Mucosa of descending colon (tissue), 3 donors: Measurements from ENCODE around the gene ARAP2. TPM values are rescaled to one million over a fixed set of nuclear protein-coding genes. Genes with fewer than 3 reads are reported as not detected.

Source experiments
- ATAC-seq: fragments of 200-7000 bp; cut with Tn5 transposase; one replicate; pipeline ENCODE4 v1.9.1; 2020; ENCODE audit warnings: mild to moderate bottlenecking, moderate library complexity
- DNase-seq, 3 donors: peaks; one replicate each; pipeline ENCODE4 v3.0.0-alpha.2; 2020
- H3K36me3 ChIP-seq: fragments of 200-600 bp; one replicate; pipeline ENCODE4 v1.8.0; 2021; ENCODE audit warnings: low read depth, mild to moderate bottlenecking
- H3K4me1 ChIP-seq: fragments of 200-600 bp; one replicate; pipeline ENCODE4 v1.8.0; 2021; ENCODE audit warnings: low read depth, mild to moderate bottlenecking
- H3K4me3 ChIP-seq: fragments of 200-600 bp; one replicate; pipeline ENCODE4 v1.8.0; 2021; ENCODE audit warnings: mild to moderate bottlenecking
- H3K9me3 ChIP-seq: fragments of 200-600 bp; one replicate; pipeline ENCODE4 v1.8.0; 2021; ENCODE audit warnings: mild to moderate bottlenecking
- intact Hi-C, 2 donors: fragments of 100-400 bp; cut with DNase I in 1 of 2; cut with micrococcal nuclease in 1 of 2; formaldehyde crosslinking; loops; one replicate each; pipeline versions ENCODE4 v1.11.0 to v1.11.1; 2022; cut with DNase I, micrococcal nuclease
- total RNA-seq, 3 donors: library from RNA; stranded (reverse); fragmentation: NEBNext Ultra II Directional in 2 of 3; extraction: Animal tissue kit (Norgen Biotek cat#: 25700) in 2 of 3; gene quantifications; one replicate each; pipeline versions ENCODE4 v1.2.1 to v1.2.4, GENCODE V29; 2021 to 2023
- TF ChIP-seq, protein P1 (sequence below): fragments of 200-600 bp; IDR thresholded peaks from one replicate; pipeline ENCODE4 v1.8.0; 2022; ENCODE audit warnings: antibody characterized with exemption, mild to moderate bottlenecking
- donor health status: DM: no; HTN: no; CAD: no; lungs with moderate emphysema.
- donor health status: DM: no; HTN: no; CAD: no.
- donor health status: DM: no; HTN: yes; CAD: no.

The ARAP2 gene
- total RNA-seq, 3 donors from 2014 or later: 21.7 to 27.9 (median 22.5) TPM

DNA sequence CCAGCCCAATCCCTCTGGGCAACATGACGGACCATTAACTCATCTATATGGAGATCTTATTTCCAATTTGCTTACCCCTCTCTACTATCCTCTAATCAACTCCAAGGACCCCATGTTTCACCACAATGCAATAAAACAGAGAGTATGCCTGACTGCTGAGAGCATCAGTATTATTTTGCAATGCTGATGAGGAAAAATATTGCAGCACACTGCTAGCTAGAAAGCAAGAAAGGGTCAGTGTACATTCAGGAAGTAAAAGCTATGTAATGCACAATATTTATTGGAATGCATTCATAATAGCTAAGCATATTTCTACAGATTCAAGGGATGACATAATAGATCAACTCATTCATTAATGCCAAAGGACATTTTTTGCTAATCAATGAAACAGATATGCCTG, 33.2 kb downstream of the ARAP2 start:
- Histone ChIP-seq H3K4me1 (peaks cover 3% of the 10 kb centered on the region), H3K9me3 (no peaks in the 10 kb centered on the region), H3K4me3 (no peak overlapping the region), H3K36me3 (no peaks in the 10 kb centered on the region)
- TF ChIP-seq, protein P1, sequence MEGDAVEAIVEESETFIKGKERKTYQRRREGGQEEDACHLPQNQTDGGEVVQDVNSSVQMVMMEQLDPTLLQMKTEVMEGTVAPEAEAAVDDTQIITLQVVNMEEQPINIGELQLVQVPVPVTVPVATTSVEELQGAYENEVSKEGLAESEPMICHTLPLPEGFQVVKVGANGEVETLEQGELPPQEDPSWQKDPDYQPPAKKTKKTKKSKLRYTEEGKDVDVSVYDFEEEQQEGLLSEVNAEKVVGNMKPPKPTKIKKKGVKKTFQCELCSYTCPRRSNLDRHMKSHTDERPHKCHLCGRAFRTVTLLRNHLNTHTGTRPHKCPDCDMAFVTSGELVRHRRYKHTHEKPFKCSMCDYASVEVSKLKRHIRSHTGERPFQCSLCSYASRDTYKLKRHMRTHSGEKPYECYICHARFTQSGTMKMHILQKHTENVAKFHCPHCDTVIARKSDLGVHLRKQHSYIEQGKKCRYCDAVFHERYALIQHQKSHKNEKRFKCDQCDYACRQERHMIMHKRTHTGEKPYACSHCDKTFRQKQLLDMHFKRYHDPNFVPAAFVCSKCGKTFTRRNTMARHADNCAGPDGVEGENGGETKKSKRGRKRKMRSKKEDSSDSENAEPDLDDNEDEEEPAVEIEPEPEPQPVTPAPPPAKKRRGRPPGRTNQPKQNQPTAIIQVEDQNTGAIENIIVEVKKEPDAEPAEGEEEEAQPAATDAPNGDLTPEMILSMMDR: no peak
- DNase-seq (no peak), ATAC-seq (no peak)
- intact Hi-C loops: no loop called here

DNA sequence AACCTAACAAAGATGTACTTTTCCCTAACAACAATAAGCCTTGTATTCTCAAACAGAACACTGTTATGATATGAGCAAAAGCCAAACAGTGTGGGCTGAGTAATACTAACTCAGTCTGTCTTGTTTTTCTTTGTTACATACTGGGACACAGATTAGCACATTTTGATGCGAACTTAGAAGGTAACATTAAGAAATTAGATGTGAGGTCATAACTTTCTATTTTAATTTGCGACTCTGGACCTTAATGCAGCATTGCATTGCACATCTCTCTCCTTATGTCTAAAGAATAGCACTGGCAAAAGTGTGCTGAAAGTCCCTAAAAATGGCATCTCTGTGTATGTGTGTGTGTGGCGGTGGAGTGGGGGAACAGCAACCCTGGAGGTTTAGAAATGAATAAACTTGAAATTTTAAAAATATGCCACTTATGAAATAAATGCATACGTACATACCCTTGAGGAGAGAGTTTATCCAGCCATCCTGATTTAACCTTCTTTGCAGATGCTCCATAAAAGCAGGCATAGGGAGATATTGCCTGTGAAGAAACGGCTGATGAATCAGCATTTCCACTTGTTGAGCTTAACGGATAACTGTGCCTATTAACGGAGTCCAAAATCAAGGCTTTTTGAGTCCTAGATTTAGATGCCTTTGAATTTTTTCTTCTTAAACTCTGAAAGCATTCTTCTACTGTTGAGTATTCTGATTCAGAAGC, 34.2 kb downstream of the ARAP2 start:
- Histone ChIP-seq H3K36me3 (no peaks in the 10 kb centered on the region), H3K9me3 (no peaks in the 10 kb centered on the region), H3K4me1 (peaks cover 3% of the 10 kb centered on the region), H3K4me3 (no peak overlapping the region)
- intact Hi-C loops: no loop called here
- DNase-seq (no peak), ATAC-seq (no peak)
- TF ChIP-seq, protein P1: no peak

DNA sequence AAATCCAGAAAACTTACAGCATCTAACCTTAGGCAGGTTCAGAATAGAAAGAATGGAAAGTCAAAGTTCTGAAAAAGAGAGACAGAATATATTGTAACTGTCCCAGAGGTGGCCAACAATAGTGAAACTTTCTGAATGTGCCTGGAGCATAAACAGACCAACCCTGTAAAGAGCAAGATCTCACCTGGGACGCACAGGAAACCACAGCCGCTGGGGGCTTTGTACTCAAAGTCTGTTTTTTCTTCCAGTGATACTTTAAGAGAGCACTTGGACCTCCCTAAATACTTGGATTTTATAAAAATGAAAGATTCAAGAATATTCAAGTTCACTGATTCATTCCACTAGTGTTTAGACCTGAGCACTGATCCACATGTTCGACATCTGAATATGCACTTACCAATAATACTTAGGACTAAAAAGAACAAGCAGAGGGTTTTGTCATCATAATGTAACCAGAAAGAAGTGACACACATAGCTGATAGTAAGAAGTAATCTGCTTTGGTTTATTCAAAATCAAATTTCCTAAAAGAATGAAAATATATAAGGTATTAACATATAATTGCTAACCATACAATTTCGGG, 35.3 kb downstream of the ARAP2 start:
- ATAC-seq (peak; percentile 41), DNase-seq (peak in 1 of 3 donors; percentile 14)
- H3K9me3 ChIP-seq: no peaks in the 10 kb centered on the region
- H3K4me1 ChIP-seq: peaks cover 3% of the 10 kb centered on the region
- TF ChIP-seq, protein P1: no peak
- intact Hi-C loops: no loop called here
- no peaks in the 10 kb centered on the region for H3K36me3 ChIP-seq
- no peak overlapping the region for H3K4me3 ChIP-seq

DNA sequence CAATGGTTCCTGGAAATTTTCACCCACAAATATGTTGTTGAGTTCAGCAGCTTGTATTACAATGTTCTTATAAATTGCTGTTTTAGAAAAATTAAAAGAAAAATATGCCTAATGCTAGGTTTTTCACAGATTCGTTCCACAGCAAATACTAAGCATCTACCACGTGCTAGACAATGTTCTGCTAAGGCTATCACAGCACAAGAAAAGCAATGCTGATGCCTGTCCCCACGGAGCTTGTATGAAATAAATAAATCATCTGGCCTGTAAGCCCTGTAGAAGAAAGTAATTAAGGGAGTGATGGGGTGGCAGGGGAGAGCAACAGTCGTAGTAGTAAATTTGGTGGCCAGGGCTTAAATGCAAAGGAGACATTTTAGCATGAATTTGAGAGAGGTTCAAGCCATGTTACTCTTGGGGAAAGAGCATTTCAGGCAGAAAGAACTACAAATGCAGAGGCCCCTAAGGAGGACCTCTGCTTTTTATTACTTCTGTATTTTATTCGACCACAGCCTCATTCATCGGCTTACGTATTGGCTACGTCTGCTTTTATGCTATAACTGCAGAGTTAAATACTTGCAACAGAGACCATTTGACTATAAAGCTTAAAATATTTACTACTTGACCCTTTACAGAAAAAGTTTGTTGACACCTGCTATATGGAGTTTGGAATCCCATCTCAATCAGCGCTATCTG, 36.3 kb downstream of the ARAP2 start:
- H3K4me1 ChIP-seq: peaks cover 3% of the 10 kb centered on the region
- no peaks in the 10 kb centered on the region for H3K9me3 ChIP-seq
- ATAC-seq: no peak
- no peak for DNase-seq
- H3K36me3 ChIP-seq: no peaks in the 10 kb centered on the region
- TF ChIP-seq, protein P1: no peak
- intact Hi-C loops: no loop called here
- no peak overlapping the region for H3K4me3 ChIP-seq

DNA sequence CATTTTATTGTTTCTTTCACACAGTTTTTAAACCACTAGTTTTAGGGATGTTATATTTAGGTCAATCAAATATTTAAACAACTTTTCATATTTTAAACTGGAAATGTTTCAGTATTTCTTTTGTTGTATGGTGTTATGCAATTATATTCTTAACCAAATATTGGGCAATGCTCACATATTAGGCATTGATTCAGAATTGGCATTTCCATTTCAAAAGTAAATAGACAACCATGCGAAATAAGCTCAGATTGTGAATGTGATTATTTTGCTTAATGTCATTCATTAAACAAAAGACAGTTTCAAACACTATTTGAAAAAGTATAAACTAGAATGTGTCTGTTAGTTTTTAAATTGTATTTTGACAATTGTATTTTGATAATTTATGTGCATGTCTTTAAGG, 36.9 kb downstream of the ARAP2 start:
- H3K9me3 ChIP-seq: no peaks in the 10 kb centered on the region
- H3K4me3 ChIP-seq: no peak overlapping the region
- DNase-seq (no peak), ATAC-seq (no peak)
- no peaks in the 10 kb centered on the region for H3K36me3 ChIP-seq
- intact Hi-C loops: no loop called here
- TF ChIP-seq, protein P1: no peak
- peaks cover 3% of the 10 kb centered on the region for H3K4me1 ChIP-seq
